Measurements from ENCODE around the gene ATF7IP.

Gene ATF7IP

DNA sequence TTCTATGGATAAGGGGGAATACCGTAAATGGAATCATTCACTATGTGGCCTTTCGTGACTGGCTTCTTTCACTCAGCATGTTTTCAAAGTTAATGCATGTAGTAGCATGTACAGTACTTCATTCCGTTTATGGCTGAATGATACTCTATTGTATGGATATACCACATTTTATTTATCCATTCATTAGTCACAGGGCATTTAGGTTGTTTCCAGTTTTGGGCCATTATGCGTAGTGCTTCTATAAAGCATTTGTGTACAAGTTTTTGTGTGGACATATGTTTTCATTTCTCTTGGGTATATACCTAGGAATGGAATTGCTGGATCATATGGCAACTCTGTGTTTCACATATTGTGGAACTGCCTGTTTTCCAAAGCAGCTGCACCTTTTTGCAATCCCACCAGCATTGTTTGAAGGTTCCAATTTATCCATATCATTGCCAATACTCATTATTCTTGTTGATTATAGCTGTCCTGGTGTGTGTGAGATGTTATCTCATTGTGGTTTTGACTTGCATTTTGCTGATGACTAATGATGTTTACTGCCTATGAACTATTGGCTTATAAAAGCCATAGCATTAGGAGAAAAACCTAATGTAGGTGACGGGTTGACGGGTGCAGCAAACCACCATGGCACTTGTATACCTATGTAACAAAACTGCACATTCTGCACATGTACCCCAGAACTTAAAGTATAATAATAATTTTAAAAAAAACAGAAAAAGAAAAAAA, 45.5 kb downstream of the ATF7IP start (continued):
- peak; percentile 56 for TF ChIP-seq SETDB1 (IDR thresholded peaks at IDR 0.05; ENCODE audit: insufficient read length, low read length)
- peak; percentile 63; the same call in 1 of the 2 replicates for TF ChIP-seq ZNF10 (tag by site-specific recombination; IDR thresholded peaks at IDR 0.05)
- no peak for TF ChIP-seq ZNF266 (tag by site-specific recombination; IDR thresholded peaks at IDR 0.05; ENCODE audit: low read depth)
- TF ChIP-seq ZNF830 (tag by site-specific recombination; IDR thresholded peaks at IDR 0.05; ENCODE audit: low read depth), result no peak

GRCh38 chr12:14416658-14417057, 51.2 kb downstream of the ATF7IP start:
- POLR2A ChIA-PET, result interaction anchor here (2.0 kb wide), 1 partner anchor 51 kb away, joined by 12 read pairs; the partner anchor contains the start of gene ATF7IP
- CTCF ChIA-PET, result interaction anchor here (0.6 to 1.9 kb wide), 5 partner anchors 17 to 1154 kb away, joined by 3 to 6 read pairs (median 4); partner anchors contain the start of gene ATF7IP
- no peak overlapping the region for H3K27ac ChIP-seq (ENCODE audit: extremely low read depth, low read depth, low read length)
- peaks cover 22% of the 10 kb centered on the region for H3K4me1 ChIP-seq (ENCODE audit: control insufficient read depth, insufficient read depth, low read length)
- H3K9me3 ChIP-seq (ENCODE audit: control insufficient read depth, insufficient read depth, low read depth, low read length), result no peaks in the 10 kb centered on the region
- H3K36me3 ChIP-seq (ENCODE audit: control insufficient read depth in 2 of 2, insufficient read depth in 1 of 2, low read length in 2 of 2), result peaks cover 0 to 9% of the 10 kb centered on the region in 2 experiments; a peak in 2 of 3 replicates
- no peak overlapping the region for H3K4me3 ChIP-seq (ENCODE audit: low read depth, low read length)
- TF ChIP-seq ZNF366 (tag by site-specific recombination; conservative IDR thresholded peaks at IDR 0.05), result no peak
- no peak for TF ChIP-seq GLIS2 (tag by site-specific recombination; IDR thresholded peaks at IDR 0.05)
- TF ChIP-seq WT1 (tag by site-specific recombination; IDR thresholded peaks at IDR 0.05), result no peak
- no peak for TF ChIP-seq ZBTB10 (tag by site-specific recombination; IDR thresholded peaks at IDR 0.05)
- no peak for TF ChIP-seq OVOL3 (tag by site-specific recombination; IDR thresholded peaks at IDR 0.05)
- no peak for TF ChIP-seq ZNF354C (tag by site-specific recombination; IDR thresholded peaks at IDR 0.05; ENCODE audit: borderline replicate concordance, low read depth)
- no peak for TF ChIP-seq ZNF585B (tag by site-specific recombination; IDR thresholded peaks at IDR 0.05)
- TF ChIP-seq ZSCAN30 (tag by site-specific recombination; IDR thresholded peaks at IDR 0.05), result no peak
- TF ChIP-seq ZFP41 (tag by site-specific recombination; IDR thresholded peaks at IDR 0.05; ENCODE audit: borderline replicate concordance), result no peak
- TF ChIP-seq ZNF202 (tag by site-specific recombination; IDR thresholded peaks at IDR 0.05; ENCODE audit: borderline replicate concordance), result no peak
- no peak for TF ChIP-seq PRDM1 (tag by site-specific recombination; IDR thresholded peaks at IDR 0.05)
- TF ChIP-seq ZNF513 (tag by site-specific recombination; IDR thresholded peaks at IDR 0.05), result no peak
- TF ChIP-seq ZNF10 (tag by site-specific recombination; IDR thresholded peaks at IDR 0.05), result no peak
- TF ChIP-seq REPIN1 (tag by site-specific recombination; IDR thresholded peaks at IDR 0.05; ENCODE audit: low read depth), result no peak
- no peak for TF ChIP-seq HOXA7 (CRISPR knock-in tag; IDR thresholded peaks at IDR 0.05; ENCODE audit: borderline replicate concordance)
- TF ChIP-seq, protein P1, sequence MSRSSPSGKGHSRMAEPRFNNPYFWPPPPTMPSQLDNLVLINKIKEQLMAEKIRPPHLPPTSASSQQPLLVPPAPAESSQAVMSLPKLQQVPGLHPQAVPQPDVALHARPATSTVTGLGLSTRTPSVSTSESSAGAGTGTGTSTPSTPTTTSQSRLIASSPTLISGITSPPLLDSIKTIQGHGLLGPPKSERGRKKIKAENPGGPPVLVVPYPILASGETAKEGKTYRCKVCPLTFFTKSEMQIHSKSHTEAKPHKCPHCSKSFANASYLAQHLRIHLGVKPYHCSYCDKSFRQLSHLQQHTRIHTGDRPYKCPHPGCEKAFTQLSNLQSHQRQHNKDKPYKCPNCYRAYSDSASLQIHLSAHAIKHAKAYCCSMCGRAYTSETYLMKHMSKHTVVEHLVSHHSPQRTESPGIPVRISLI (tag by site-specific recombination; IDR thresholded peaks at IDR 0.05), result no peak
